Stimulated activated CD4-positive, alpha-beta T cell treated with anti-CD3 and anti-CD28 coated beads, Interleukin-1b, Interleukin-23, amount 100 ng/mL, for 4 hours (primary cell): Measurements from ENCODE around the gene SLC7A9.
"Not testable (repeated sequence)": the region's sequence is repeated elsewhere in the genome, so short reads cannot be mapped to it uniquely, and the experiment has no call there.

ENCODE experiments used
- DNase-seq, 2 donors: peaks; one replicate each; pipeline ENCODE4 v3.0.0-alpha.2; 2020; ENCODE audit warnings: low read depth in 2 of 2

Gene SLC7A9

DNA sequence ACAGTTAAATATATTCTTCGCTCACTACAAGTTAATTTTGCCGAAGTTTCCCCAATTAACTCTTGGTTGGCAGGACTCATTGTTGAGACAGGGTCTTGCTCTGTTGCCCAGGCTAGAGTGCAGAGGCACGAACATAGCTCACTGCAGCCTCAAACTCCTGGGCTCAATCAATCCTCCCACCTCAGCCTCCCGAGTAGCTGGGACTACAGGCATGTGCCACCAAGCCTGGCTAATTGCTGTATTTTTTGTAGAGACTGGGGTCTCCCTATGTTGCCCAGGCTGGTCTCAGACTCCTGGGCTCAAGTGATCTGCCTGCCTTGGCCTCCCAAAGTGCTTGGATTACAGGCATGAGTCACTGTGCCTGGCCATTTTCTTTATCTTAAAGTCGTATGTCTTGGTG lies 15.7 kb upstream of the SLC7A9 start:
- not testable (repeated sequence) for DNase-seq

DNA sequence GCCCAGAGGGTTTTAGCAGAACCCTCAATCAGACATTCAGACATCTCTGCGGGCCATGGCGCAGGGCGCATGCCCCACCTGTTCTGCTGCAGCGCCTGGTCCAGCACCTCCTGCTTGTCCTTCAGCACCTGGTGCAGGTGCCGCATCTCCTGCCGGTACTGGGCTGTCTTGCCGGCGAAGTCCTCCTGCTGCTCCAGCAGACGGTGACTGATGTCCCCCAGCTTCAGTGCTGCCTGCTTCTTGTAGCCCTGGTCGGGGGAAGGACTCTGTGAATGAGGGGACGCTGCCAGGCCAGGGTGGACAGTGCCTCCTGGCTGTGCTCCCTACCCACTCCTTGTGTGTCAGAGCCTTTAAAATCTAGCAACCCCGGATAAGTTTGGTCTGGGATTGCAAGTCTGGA lies 12.2 kb upstream of the SLC7A9 start:
- no peak for DNase-seq

DNA sequence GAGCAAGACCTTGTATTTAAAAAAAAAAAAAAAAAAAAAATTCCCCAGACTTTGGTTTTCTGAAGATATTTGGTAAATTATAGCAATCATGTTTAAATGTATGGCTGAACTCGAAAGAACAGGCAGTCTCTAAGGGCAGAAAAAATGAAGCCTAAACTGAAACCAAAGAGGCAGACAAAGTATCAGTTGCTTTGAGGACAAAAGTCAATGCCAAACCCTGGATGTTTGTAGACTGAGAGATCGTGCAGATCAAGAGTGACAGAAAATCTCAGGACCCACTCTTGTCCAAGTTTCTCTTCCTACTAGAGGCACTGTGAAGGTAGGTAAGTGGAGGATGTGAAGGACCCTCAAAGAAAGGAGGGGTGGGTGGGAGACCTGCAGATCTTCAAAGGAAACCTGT lies 11.1 kb upstream of the SLC7A9 start:
- DNase-seq = no peak

DNA sequence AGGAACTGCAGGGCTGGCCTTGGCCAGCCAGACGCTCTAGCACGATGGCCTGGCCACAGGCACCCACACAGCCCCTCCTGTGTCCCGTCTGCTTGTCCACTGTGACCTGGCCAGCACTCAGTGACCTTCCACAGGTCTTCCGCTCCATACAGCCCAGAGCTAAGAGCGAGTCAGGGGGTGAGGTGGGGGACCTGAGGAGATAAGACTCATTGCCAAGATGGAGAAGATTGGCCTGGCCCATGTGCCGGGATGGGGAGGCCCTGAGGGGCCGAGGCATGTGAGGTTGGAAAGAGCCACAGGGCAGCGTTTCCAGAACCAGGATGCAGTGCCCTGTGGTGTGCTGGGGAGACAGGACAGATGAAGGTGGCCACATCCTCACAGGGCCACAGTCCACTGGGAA lies 10.2 kb upstream of the SLC7A9 start:
- no peak for DNase-seq

DNA sequence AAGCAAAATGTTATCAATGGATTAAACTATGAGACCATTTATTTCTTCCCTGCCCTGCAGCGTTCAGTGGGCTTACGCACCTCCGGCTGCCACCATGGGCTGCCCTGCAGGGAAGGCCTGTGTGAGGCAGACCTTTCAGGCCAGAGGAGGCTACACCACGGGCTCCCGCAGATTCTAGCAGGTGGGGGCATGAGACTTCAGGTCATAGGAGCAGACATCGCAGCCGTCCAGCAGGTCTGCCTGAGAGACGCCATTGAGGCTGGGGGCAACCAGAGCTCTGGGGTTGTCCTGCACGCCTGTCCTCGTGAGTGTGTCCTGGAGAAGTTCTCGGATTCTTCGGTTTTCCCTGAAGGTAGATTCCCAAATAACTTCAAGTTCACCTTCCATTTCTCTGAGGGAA lies 9.4 kb upstream of the SLC7A9 start:
- DNase-seq = no peak

DNA sequence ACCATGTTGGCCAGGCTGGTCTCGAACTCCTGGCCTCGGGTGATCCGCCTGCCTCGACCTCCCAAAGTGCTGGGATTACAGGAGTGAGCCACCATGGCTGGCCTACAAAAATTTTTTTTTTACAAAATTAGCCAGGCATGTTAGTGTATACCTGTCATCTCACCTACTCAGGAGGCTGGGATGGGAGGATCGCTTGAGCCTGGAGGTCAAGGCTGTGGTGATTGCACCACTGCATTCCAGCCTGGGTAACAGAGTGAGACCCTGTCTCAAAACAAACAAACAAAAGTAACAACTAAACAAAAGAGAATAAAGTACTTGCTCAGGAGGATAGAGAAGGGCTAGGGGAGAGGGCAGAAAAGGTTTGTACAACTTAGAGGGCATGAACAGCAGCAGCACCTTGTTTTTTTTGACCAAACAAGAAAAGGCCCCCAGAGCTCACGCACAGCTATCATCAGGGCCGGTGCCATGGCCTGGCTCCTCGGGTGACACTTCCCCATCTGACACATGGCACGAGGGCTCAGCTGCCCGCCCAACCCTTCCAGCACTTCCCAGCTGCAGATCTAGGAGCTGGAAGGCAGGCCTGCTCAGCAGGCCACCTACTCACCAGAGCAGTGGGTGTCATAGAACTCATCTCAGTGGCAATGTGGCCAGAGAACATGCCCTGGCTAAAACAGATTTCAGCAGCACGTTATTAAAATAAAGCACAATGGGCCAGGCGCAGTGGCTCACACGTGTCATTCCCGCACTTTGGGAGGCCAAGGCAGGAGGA lies 8.6 kb upstream of the SLC7A9 start:
- DNase-seq = no peak

DNA sequence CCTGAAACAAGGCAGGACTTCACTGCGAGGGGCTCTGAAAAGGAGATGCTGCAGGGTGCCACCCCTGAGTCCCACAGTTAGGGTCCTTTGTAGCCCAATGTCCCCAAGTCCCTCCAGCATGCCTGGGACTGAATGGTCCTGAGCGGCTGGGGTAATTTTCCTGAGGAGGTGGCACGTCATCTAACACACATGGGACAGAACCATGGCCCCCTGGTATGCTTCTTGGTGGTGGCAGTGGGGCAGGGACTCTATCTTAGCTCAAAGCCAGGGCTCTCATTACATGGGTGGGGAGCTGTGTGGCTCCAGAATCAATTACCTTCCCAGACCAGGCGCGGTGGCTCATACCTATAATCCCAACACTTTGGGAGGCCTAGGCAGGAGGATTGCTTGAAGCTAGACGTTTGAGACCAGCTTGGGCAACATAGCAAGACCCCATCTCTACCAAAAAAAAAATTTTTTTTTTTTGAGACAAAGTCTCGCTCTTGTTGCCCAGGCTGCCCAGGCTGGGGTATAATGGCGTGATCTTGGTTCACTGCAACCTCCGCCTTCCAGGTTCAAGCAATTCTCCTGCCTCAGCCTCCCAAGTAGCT lies 7.9 kb upstream of the SLC7A9 start:
- no peak for DNase-seq

DNA sequence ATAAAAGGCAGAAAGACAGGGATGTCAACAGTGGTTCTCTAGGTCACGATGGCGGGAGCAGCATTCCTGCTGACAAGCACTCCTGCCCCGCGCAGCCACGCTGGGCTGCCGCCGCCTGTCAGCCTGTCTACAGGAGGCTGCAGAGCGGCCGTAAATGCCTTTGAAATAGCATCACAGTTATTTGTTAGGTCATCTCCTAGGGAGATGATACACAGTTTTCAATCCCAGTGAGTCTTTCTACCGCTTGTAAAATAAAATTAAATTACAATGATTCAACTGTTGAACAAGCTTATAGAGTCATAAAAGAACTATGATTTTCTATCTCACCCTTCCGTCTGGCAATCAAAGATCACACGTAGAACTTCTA lies 7.3 kb upstream of the SLC7A9 start:
- no peak for DNase-seq

DNA sequence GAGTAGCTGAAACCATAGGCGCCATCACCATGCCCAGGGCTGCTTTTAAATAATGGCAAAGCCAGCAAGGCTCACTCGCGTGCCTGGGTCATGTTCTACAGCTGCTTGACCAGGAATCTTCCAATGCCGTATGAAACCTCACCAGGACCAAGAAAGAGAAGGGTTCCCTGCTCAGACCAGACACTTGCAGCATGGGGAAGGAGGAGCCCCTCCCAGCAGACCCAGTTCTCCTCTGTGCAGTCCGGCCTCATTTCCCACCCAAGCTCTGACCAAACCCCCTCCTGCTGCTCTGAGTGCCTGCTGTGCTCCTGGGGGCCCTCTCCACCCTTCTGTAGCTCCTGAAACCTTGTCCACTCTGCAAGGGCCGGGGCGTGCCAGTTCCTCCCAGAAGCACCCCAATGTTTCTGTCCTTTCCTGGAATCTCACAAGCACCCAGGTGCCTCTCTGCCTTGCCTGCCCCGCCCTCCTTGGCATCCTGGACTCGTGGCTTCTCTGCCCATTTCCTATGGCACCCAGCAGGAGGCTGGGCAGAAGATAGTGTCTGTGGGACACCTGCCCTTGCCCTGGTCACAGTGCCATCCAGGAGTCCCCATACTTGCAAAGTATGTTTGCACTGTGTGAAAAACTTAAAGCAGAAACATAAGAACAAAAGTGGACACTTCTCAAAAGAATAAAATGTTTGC lies 6.8 kb upstream of the SLC7A9 start:
- DNase-seq = no peak

DNA sequence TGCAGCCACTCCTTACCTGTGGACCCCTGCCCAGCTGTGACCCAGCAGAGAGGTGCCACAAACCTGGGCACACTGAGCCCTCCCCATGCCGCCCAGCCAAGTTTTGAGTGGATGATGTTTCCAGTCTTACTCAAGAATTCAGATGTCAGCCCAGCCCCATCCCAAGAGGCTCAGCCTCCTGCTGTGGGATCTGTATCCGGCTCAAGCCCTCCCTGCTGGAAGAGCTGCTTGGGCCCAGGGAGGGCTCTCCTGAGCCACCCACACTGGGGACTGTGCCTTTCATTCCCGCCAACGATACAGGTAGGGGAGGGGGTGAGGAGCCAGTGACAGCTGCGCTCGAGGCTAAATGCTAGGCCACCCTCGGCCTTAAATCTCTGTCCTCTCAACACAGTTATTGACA lies 5.9 kb upstream of the SLC7A9 start:
- no peak for DNase-seq

DNA sequence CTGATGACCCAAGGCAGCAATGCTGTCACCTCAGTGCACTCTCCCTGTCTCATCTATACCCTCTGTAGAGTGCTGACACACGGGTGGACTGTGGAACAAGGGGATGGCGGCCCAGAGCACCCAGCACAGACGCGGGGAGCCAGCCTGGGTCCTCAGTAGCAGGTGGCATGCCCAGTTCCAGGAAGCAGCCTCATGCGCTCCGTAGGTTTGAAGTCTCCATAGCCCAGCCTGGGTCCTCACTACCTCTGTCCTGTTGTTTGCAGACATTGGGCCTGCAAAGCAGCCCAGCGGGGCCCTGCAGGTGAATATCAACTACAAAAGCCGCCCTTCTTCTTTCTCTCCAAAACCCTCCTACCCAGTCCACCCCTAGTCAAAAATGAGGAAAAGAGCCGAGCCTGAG lies 5.0 kb upstream of the SLC7A9 start:
- no peak for DNase-seq

DNA sequence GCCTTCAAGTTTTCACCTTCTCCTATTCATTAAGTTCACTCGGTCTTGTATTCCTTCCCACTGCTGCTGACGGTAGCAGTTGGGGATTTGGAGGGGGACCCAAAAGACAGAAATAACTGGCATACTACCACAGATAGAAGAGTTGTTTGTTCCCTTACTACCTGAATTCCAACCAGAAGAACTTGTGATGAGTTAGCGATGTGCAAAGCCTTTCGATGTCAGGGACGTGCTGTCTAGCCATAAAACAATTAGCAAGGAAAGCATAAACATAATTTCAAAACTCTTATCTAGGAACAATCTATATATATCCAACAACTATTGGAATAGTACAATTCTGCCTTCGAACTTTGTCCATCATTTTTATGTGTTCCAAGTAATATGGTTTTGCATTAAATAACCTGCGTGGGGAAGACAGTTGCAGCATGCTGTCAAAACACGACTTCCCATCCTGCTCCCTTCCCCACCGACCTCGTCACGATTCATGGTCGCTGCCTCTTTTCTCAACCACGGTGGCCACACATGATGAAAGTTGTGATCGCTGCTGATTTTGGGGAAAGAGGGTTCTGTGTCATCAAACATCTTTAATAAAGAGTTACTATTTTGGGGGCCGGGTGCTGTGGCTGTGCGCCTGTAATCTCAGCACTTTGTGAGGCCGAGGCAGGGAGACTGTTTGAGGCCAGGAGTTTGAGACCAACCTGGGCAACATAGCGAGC lies 3.8 kb upstream of the SLC7A9 start:
- no peak for DNase-seq

DNA sequence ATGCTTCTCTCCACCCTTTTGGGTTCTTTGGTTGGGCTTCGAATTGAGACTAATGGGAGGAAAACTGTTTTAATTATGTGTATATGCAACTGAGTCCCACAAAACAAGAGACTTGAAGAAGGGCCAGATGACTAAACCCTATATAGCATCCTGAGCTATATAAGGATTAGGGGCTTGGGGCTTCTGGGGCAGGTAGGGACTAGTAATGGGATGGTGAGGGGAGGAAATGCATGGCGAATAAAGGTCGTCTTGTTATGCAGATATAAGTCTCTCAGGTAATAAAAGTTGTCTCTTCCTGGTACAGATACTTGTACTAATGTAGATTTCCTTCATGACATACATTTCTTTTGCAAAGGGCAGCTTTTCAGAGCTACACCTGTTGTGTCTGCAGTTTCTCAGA lies 2.8 kb upstream of the SLC7A9 start:
- DNase-seq = no peak

DNA sequence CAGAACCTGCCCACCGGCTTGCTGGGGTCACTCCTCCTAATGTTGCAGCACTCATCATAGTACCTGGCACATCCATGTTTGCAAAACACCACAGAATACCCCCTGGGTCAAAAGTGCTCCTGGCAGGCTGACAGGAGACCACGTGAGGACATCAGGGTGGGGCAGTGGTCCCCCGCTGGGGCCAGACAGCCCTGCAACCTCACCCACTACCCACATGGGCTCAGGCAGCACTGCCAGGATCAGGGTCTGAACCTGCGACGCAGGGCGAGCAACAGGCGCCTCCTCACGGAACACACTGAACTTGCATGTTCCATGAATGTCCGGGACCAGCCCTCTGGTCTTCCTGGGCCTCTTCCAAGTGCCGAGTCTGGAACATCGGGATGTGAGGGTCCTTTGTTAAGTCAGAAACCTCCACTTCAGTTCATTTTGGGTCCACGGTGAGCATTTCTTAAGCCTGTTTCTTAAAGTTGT lies 1.4 kb upstream of the SLC7A9 start:
- no peak for DNase-seq

DNA sequence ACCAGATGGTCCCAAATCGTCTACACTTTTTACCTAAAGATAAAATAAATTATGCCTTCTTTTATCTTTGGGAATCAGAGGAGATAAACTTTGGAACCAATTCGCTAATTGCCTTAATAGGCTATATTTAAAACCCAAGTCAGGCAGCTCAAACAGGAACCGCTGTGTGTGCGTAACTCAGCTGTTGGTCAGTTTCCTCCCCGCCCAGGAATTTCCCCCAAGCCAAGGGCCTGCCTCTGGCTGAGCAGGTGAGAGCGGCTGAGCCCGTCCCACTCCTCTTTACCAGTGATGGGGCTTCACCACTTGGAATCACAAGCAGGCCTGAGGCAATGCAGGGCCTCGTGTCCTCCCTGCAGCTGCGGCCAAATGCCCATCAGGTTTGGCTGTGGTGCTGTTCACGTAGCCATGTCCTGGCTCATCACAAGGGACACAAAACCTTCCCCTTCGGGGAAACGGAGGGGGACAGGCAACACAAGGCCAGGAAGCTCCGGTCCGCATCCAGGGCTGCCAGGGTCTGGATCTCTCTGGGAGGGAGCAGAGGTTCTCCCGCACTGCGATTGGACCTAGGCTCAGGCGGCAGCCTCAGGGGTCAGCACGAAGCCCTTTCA lies 503 bp upstream of the SLC7A9 start:
- no peak for DNase-seq

DNA sequence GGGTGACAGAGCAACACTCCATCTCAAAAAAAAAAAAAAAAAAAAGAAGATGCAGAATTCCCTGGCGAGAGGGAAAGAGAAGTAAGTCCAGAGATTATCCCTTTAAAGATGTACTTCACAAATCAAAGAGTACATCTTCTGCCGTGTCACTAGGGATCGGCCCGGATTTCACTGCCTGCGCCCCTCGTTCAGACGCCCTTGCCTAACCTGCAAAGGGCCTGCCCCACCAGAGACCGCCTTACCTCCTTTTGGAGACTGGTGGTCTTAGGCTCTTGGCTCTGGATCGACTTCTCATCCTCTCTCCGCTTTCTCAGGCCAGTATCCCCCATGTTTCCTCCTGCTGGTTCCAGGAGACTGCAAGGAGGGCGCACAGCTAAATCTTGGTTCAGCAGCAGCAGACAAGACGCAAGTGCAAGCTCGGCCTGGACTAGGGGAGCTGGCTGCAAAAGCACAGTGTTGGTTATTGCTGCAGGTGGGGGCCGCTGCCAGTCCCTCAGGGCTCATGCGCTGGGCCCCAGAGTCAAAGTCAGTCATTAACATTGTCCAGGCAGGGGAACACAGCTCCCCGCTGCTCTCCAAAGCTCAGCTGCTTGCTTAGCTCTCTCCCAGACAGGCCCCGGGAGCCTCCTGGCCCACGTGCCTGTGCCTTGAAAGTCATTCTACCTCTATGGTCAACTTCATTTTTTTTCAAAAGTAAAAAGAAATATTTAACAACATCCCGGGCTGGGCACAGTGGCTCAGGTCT lies 1.2 kb downstream of the SLC7A9 start:
- no peak for DNase-seq

DNA sequence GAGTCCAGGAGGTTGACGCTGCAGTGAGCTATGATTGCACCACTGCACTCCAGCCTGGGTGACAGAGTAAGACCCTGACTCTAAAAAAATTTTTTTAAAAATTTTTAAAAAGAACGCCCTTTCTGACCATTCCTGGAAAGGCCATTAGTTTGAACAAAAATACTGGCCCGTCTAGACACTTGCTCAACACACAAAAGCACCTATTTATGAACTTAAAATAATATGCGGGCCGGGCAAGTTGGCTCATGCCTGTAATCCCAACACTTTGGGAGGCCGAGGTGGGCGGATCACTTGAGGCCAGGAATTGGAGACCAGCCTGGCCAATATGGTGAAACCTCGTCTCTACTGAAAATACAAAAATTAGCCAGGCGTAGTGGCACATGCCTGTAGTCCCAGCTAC lies 2.1 kb downstream of the SLC7A9 start:
- not testable (repeated sequence) for DNase-seq

DNA sequence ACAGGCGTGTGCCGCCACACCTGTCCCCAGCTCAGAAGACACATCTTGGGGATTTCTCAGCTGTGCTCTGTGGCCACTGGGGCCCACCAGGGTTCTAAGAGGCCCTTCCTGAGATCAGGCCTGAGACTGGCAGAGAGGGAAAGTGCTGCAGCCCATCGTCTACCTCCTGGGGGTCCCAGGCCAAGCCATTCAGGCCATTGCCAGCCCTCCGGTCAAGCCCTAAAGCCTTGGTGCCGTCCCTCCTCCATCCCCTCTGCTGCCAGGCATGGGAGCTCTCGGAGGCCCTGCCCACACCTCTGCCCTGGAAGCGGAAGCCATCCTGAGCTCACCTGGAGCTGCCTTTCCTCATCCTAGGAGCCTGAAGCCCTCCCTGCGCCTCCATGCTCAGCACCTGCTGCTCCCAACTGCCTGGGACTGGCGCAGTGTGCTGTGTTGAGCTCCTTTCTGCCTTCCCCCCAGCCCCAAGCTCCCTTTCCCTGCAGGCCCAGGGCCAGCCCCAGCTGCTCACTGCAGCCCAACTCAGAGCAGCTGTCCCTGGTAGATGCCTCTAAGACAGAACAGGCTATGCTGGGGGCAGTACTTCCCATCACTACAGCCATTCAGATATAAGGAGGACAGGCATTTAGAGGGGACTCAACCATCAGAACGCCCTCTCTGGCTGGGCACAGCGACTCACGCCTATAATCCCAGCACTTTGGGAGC lies 2.9 kb downstream of the SLC7A9 start:
- DNase-seq = no peak

DNA sequence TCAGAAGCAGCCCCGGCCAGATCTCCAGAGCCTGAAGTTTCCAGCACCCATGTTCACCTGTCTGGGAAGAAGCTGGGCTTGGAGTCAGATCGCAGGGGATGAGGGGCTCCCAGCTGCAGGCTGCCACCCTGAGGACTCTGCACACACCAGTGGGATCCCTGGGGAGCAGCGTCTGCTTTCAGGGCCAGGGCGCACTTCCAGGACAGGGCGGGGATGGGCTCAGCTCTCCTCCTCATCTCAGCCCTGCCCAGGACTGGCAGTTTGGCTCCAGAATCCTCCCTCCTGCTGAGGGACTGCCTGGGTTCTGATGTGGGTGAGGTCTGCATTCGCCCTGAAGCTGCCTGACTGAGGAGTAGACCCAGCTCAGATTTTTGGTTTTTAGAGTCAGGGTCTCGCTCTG lies 3.5 kb downstream of the SLC7A9 start:
- no peak for DNase-seq

DNA sequence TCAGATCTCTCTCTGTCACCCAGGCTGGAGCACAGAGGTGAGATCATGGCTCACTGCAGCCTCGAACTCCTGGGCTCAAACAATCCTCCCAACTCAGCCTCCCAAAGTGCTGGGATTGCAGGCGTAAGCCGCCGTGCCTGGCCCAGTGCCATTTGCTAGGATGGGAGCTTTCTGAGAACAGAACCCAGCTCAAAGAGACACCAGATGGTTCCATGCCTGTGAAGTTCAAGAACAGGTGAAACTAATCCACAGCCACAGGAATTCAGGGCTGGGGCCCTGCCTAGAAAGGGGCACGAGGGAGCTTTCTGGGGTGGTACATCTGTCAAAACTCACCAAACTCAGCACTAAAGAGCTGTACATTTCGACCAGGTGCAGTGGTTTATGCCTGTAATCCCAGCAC lies 4.2 kb downstream of the SLC7A9 start:
- DNase-seq = no peak
